CD4-positive, alpha-beta T cell treated with Interleukin-12 subunit alpha and Interleukin-12 subunit beta, for 1 hour (primary cell): ENCODE data around the gene ING4.

Experiments
- DNase-seq: peaks from one replicate; pipeline ENCODE4 v3.0.0-alpha.2; 2020

The ING4 gene

GRCh38 chr12:6632026-6632983 is 30.6 kb downstream of the ING4 start:
- DNase-seq, result peak; percentile 66

GRCh38 chr12:6631549-6631961 is 31.4 kb downstream of the ING4 start:
- DNase-seq, result no peak

GRCh38 chr12:6630736-6631135 is 32.2 kb downstream of the ING4 start:
- no peak for DNase-seq

- DNase-seq, result peak; percentile 64
Observed at GRCh38 chr12:6627616-6628015, 35.3 kb downstream of the ING4 start.

GRCh38 chr12:6626654-6627283 is 36.1 kb downstream of the ING4 start:
- no peak for DNase-seq

GRCh38 chr12:6620885-6621274 is 42.0 kb downstream of the ING4 start:
- no peak for DNase-seq

GRCh38 chr12:6620137-6620884 is 42.6 kb downstream of the ING4 start:
- DNase-seq, result peak; percentile 63

- DNase-seq, result no peak
Observed at GRCh38 chr12:6618483-6619225, 44.3 kb downstream of the ING4 start.

- DNase-seq, result no peak
Observed at GRCh38 chr12:6615802-6616201, 47.1 kb downstream of the ING4 start.

GRCh38 chr12:6614513-6615172 is 48.3 kb downstream of the ING4 start:
- DNase-seq, result no peak

- peak; percentile 83 for DNase-seq
Observed at GRCh38 chr12:6613776-6614512, 49.0 kb downstream of the ING4 start.

GRCh38 chr12:6613015-6613775 is 49.7 kb downstream of the ING4 start:
- DNase-seq, result peak; percentile 65

GRCh38 chr12:6612652-6613014 is 50.3 kb downstream of the ING4 start:
- no peak for DNase-seq

GRCh38 chr12:6612247-6612646 is 50.7 kb downstream of the ING4 start:
- DNase-seq, result peak; percentile 42

GRCh38 chr12:6608592-6609281 is 54.2 kb downstream of the ING4 start:
- DNase-seq, result peak; percentile 37

GRCh38 chr12:6607751-6608591 is 54.9 kb downstream of the ING4 start:
- DNase-seq, result peak; percentile 81

- DNase-seq, result peak; percentile 69
Observed at GRCh38 chr12:6606331-6607131, 56.4 kb downstream of the ING4 start.
